ENCODE results near the gene WFDC10A. TPM values are rescaled to one million over a fixed set of nuclear protein-coding genes. Genes with fewer than 3 reads are reported as not detected.
"Not testable (repeated sequence)": the region's sequence is repeated elsewhere in the genome, so short reads cannot be mapped to it uniquely, and the experiment has no call there.

WFDC10A gene
- total RNA-seq, 1 experiment from 2014 or later = not detected

DNA sequence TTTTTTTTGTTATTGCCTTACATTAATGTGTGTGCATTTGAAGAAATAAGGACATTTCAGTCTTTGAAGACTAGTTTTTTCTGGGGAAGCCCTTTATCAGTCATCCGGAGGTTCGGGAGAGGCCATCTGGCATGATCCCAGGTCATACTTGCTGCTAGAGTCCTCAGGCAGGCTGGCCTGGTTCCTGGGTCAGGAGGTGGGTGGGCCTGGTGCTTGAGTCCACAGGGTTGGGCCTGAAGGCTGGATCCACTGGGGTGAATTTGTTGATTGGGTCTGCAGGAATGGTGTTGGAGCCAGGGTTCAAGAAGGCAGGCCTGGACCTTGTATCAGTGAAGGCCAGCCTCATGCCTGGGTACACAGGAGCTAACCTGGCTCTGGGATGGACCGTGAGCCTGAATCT is 17.3 kb downstream of the WFDC10A start (continued):
- TF ChIP-seq KAT7 (CRISPR knock-in tag; IDR thresholded peaks at IDR 0.05; ENCODE audit: borderline replicate concordance) = no peak
- TF ChIP-seq ESRRA (CRISPR knock-in tag; IDR thresholded peaks at IDR 0.05; ENCODE audit: borderline replicate concordance) = no peak
- no peak for TF ChIP-seq ZNF396 (CRISPR knock-in tag; IDR thresholded peaks at IDR 0.05; ENCODE audit: borderline replicate concordance)
- no peak for TF ChIP-seq NFE2L1 (CRISPR knock-in tag; IDR thresholded peaks at IDR 0.05)
- TF ChIP-seq ZNF263 (CRISPR knock-in tag; IDR thresholded peaks at IDR 0.05; ENCODE audit: low read depth) = no peak
- no peak for TF ChIP-seq EMX1 (CRISPR knock-in tag; IDR thresholded peaks at IDR 0.05)
- TF ChIP-seq CREB1 (CRISPR knock-in tag; IDR thresholded peaks at IDR 0.05) = no peak
- no peak for TF ChIP-seq NR2C2 (CRISPR knock-in tag; IDR thresholded peaks at IDR 0.05)
- no peak for TF ChIP-seq FOXJ3 (CRISPR knock-in tag; IDR thresholded peaks at IDR 0.05; ENCODE audit: borderline replicate concordance)

DNA sequence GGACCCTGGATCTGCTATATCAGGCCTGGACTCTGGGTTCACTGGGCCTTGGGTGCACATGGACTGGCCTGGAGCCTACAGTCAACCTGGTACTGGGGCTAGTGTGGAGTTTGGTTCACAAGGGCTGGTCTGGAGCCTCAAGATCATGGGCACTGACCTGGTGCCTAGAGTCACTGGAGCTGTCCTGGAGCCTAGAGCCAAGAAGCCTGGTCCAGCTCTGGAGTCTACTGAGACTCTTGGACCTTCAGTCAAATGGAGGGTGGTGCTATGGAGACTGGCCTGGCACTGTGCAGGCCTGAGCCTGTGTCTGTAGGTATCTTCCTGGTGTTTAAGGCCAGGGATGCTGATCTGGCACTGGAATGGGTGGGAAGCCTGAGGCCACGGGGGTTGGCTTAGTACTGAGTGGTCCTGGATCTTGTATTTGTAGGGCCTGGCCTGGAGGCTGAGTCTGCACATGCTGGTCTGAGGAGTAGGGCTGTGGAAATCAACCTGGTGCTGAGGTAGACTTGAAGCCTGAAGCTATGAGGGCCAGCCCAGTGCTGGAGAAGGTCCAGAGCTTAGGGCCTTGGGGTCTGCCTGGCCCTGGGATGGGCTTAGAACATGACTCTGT is 18.0 kb downstream of the WFDC10A start:
- Mint-ChIP-seq H3K9me3 (peaks cover 33% of the 10 kb centered on the region), H3K36me3 (peaks cover 33% of the 10 kb centered on the region), H3K27me3 (ENCODE audit: low read depth) (no peaks in the 10 kb centered on the region), H3K27ac (no peak overlapping the region), H3K4me3 (no peak overlapping the region), H3K4me1 (peaks cover 10% of the 10 kb centered on the region)
- ATAC-seq = no peak
- no peak for DNase-seq (ENCODE audit: low spot score)
- no peak for TF ChIP-seq ZNF671 (CRISPR knock-in tag; IDR thresholded peaks at IDR 0.05)
- 0 out of 2 replicates have a peak, but pooled peaks have one; percentile 22 for TF ChIP-seq JUN (CRISPR knock-in tag; IDR thresholded peaks at IDR 0.05)
- ChIA-PET CTCF (interaction anchor here (1.0 kb wide), 1 partner anchor 18 kb away, joined by 3 read pairs; the partner anchor contains the start of gene WFDC10A), POLR2A (no interaction called here)

DNA sequence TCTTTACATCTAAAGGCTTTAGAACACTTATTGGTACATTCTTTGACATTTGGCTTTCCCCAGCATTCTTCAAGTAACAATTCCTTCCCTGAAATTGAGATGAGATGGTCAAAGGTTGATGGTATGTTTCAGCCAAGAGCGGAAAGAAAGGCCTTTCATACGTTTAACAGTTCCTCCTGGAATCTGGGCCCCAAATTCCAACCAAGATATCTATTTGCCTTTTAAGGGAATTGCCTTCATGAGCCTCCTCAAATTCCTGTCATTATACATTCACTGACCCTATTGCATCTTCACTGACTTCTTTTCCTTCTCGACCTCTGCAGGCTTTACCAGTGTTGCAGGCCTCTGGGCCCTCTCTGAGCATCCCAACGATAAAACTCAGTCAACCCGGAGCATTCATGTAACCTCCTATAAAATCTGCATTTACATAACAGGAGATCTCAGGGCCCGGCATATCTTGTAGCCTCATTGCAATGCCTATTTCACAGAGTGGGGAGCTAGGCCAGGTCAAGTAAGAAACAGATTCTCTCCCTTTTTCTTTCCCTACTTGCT is 19.8 kb downstream of the WFDC10A start:
- Mint-ChIP-seq H3K4me3 (no peak overlapping the region), H3K27ac (no peak overlapping the region; the same call in 1 of the 2 replicates), H3K27me3 (ENCODE audit: low read depth) (peaks cover 5% of the 10 kb centered on the region; the same call in 1 of the 2 replicates), H3K9me3 (peaks cover 43% of the 10 kb centered on the region), H3K36me3 (peaks cover 37% of the 10 kb centered on the region), H3K4me1 (peaks cover 10% of the 10 kb centered on the region)
- ATAC-seq (peak; percentile 68), DNase-seq (ENCODE audit: low spot score) (no peak)
- ChIA-PET POLR2A (no interaction called here), CTCF (interaction anchor here (0.7 kb wide), 1 partner anchor 20 kb away, joined by 5 read pairs; the partner anchor contains the start of gene WFDC10A)
- TF ChIP-seq NFE2L1 (CRISPR knock-in tag; IDR thresholded peaks at IDR 0.05) = no peak
- no peak for TF ChIP-seq SMAD4 (CRISPR knock-in tag; IDR thresholded peaks at IDR 0.05)
- no peak for TF ChIP-seq ZNF121 (CRISPR knock-in tag; IDR thresholded peaks at IDR 0.05)
- TF ChIP-seq, protein P1, sequence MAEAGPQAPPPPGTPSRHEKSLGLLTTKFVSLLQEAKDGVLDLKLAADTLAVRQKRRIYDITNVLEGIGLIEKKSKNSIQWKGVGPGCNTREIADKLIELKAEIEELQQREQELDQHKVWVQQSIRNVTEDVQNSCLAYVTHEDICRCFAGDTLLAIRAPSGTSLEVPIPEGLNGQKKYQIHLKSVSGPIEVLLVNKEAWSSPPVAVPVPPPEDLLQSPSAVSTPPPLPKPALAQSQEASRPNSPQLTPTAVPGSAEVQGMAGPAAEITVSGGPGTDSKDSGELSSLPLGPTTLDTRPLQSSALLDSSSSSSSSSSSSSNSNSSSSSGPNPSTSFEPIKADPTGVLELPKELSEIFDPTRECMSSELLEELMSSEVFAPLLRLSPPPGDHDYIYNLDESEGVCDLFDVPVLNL (CRISPR knock-in tag; IDR thresholded peaks at IDR 0.05; ENCODE audit: borderline replicate concordance, low read depth) = no peak
- no peak for TF ChIP-seq ZNF423 (CRISPR knock-in tag; IDR thresholded peaks at IDR 0.05)
- TF ChIP-seq, protein P2, sequence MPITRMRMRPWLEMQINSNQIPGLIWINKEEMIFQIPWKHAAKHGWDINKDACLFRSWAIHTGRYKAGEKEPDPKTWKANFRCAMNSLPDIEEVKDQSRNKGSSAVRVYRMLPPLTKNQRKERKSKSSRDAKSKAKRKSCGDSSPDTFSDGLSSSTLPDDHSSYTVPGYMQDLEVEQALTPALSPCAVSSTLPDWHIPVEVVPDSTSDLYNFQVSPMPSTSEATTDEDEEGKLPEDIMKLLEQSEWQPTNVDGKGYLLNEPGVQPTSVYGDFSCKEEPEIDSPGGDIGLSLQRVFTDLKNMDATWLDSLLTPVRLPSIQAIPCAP (CRISPR knock-in tag; IDR thresholded peaks at IDR 0.05) = no peak
- no peak for TF ChIP-seq HMGA2 (CRISPR knock-in tag; IDR thresholded peaks at IDR 0.05)
- TF ChIP-seq, protein P3, sequence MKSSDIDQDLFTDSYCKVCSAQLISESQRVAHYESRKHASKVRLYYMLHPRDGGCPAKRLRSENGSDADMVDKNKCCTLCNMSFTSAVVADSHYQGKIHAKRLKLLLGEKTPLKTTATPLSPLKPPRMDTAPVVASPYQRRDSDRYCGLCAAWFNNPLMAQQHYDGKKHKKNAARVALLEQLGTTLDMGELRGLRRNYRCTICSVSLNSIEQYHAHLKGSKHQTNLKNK (CRISPR knock-in tag; IDR thresholded peaks at IDR 0.05) = no peak
- TF ChIP-seq ZNF138 (CRISPR knock-in tag; conservative IDR thresholded peaks at IDR 0.05) = no peak

DNA sequence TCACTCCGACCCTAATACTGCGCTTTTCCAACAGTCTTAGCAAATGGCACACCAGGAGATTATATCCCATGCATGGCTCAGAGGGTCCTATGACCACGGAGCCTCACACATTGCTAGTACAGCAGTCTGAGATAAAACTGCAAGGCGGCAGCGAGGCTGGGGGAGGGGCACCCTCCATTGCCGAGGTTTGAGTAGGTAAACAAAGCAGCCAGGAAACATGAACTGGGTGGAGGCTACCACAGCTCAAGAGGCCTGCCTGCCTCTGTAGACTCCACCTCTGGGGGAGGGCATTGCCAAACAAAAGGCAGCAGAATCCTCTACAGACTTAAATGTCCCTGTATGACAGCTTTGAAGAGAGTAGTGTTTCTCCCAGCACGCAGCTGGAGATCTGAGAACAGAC is 22.2 kb downstream of the WFDC10A start:
- peaks cover 10% of the 10 kb centered on the region for H3K4me1 Mint-ChIP-seq
- CTCF ChIA-PET; H3K4me3 Mint-ChIP-seq; ATAC-seq; POLR2A ChIA-PET; DNase-seq (ENCODE audit: low spot score); H3K27me3 Mint-ChIP-seq (ENCODE audit: low read depth); H3K27ac Mint-ChIP-seq: not testable (repeated sequence)
- peaks cover 33% of the 10 kb centered on the region for H3K36me3 Mint-ChIP-seq
- H3K9me3 Mint-ChIP-seq = peaks cover 51% of the 10 kb centered on the region

DNA sequence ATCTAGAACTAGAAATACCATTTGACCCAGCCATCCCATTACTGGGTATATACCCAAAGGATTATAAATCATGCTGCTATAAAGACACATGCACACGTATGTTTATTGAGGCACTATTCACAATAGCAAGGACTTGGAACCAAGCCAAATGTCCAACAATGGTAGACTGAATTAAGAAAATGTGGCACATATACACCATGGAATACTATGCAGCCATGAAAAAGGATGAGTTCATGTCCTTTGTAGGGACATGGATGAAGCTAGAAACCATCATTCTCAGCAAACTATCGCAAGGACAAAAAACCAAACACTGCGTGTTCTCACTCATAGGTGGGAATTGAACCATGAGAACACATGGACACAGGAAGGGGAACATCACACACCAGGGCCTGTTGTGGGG is 27.5 kb downstream of the WFDC10A start:
- H3K4me1 Mint-ChIP-seq; H3K27ac Mint-ChIP-seq; H3K27me3 Mint-ChIP-seq (ENCODE audit: low read depth); ATAC-seq; DNase-seq (ENCODE audit: low spot score); POLR2A ChIA-PET; H3K4me3 Mint-ChIP-seq; CTCF ChIA-PET: not testable (repeated sequence)
- Mint-ChIP-seq H3K36me3 (peaks cover 16% of the 10 kb centered on the region), H3K9me3 (peaks cover 43% of the 10 kb centered on the region)

Measured in WTC11 (cell line).